VCaP (cell line): ENCODE measurements around the gene GPX7.

Experiments
- H3K27ac ChIP-seq: fragments of 450-650 bp; 2 replicates; pipeline ENCODE4 v1.5.1; 2017
- CTCF ChIP-seq: fragments of 450-650 bp; conservative IDR thresholded peaks from 2 replicates; pipeline ENCODE4 v1.5.1; 2017; ENCODE audit warnings: mild to moderate bottlenecking, moderate library complexity

GPX7 gene

GRCh38 chr1:52601991-52602855 lies at the start of gene GPX7:
TSS of gene GPX7 (plus strand) at chr1:52602371. CDS start at chr1:52602410, 39 bp downstream.
- TF ChIP-seq CTCF: no peak
- H3K27ac ChIP-seq: peak within 1 kb of the TSS; percentile 37; the same call in 1 of the 2 replicates

- TF ChIP-seq CTCF: no peak; the same call in 1 of the 2 replicates
- H3K27ac ChIP-seq: peak within 1 kb of the TSS; percentile 91
Measured at GRCh38 chr1:52552505-52553361, 49.4 kb upstream of the GPX7 start, which contains the start of gene TUT4. TSS of gene TUT4 (minus strand) at chr1:52553092. CDS start at chr1:52526280, 26,812 bp downstream.

- no peak for TF ChIP-seq CTCF
- H3K27ac ChIP-seq: peak overlapping the region; percentile 91
Measured at GRCh38 chr1:52553362-52554266, 48.6 kb upstream of the GPX7 start.

- no peak for TF ChIP-seq CTCF
- peak overlapping the region; percentile 91 for H3K27ac ChIP-seq
Measured at GRCh38 chr1:52554267-52554640, 47.9 kb upstream of the GPX7 start.

- no peak for TF ChIP-seq CTCF
- H3K27ac ChIP-seq: peak overlapping the region; percentile 91
Measured at GRCh38 chr1:52554756-52555155, 47.4 kb upstream of the GPX7 start.

GRCh38 chr1:52556641-52557360 lies 45.4 kb upstream of the GPX7 start:
- no peak for TF ChIP-seq CTCF
- H3K27ac ChIP-seq: no peak overlapping the region
